ENCODE data around the gene TSPAN17.

DNA sequence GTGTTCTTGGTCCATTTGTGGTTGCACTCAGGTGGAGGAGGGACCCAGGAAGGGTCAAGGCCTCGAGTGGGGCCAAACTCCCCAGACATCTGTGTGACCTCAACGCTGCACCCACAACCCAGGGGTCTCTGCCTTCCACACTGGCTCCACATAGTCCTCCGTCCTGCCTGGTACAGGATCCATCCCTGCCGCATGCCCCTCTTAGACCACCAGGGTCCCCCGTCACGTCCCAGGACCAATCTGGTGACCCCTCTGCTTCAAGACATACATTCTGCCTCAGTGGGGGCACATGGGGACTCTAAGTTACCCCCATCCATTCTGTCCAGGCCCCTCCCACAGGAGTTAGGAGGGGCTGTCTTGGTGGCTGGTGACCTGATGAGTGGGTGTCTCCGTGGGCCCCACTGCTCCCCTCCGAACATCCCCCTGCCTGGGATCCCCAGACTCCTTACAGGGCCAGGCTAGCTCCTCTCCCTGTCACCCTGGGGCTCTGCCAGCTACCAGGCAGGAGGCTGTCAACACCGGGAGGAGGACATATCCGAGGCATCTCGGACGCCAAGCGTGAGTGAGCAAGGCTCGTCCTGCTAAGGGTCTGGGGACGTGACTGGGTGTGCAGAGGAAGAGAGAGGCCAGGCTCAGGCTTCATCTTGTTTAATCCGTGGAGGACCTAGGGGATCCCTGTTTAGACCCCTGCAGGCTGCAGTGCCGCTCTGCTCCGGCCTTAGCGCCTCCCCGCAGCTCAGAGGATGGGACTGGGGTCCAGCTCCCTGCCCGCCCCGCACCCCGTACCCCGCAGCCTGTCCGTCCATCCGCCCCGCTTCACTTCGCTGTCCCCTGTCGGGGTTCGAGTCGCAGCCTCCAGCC lies 32.3 kb downstream of the TSPAN17 start:
- no peak for TF ChIP-seq REST (IDR thresholded peaks at IDR 0.05; ENCODE audit: insufficient read depth in 1 of 2, low read depth in 2 of 2, low read length in 2 of 2)
- TF ChIP-seq SIN3A (IDR thresholded peaks at IDR 0.05; ENCODE audit: borderline replicate concordance, insufficient read depth, low read length): no peak

Data from PFSK-1 (cell line).